Measurements from ENCODE around the gene FCN1.

The FCN1 gene

DNA sequence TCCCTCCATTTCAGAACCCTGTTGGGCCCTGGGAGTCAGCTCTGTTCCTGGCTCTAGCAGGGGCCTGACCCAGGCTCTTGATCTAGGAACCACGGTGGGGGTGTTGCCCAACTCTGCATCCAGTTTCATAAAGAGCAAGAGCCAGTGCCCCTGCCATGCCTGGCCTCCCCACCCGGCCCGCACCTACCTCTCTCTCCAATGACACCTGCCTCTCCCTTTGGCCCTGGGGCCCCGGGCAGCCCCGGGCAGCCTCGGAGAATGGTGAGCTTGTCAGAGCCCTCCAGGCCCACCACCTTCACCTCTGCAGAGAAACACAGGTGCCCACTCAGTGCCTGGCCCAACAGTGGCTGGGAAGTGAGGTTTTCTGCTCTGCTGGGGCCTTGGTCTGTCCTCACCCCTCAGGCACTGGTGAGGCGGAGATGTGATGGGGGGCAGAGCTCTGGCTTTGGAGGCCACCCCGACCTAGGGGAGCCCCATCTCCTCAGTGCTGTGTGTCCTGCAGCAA is 1.5 kb downstream of the FCN1 start:
- no peak for DNase-seq
- Histone ChIP-seq H3K27me3 (replicated peaks) (no peaks in the 10 kb centered on the region), H3K36me3 (replicated peaks) (no peaks in the 10 kb centered on the region), H3K4me3 (ENCODE audit: low read depth, low read length) (no peak overlapping the region), H3K27ac (no peak overlapping the region)
- in situ Hi-C loops (cut with HindIII; ENCODE audit: low pct_ligation_motif_present, low sequenced_read_pairs): no loop called here
- TF ChIP-seq, protein P1, sequence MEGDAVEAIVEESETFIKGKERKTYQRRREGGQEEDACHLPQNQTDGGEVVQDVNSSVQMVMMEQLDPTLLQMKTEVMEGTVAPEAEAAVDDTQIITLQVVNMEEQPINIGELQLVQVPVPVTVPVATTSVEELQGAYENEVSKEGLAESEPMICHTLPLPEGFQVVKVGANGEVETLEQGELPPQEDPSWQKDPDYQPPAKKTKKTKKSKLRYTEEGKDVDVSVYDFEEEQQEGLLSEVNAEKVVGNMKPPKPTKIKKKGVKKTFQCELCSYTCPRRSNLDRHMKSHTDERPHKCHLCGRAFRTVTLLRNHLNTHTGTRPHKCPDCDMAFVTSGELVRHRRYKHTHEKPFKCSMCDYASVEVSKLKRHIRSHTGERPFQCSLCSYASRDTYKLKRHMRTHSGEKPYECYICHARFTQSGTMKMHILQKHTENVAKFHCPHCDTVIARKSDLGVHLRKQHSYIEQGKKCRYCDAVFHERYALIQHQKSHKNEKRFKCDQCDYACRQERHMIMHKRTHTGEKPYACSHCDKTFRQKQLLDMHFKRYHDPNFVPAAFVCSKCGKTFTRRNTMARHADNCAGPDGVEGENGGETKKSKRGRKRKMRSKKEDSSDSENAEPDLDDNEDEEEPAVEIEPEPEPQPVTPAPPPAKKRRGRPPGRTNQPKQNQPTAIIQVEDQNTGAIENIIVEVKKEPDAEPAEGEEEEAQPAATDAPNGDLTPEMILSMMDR (IDR thresholded peaks at IDR 0.05; ENCODE audit: low read depth, low read length, missing control alignments): no peak

DNA sequence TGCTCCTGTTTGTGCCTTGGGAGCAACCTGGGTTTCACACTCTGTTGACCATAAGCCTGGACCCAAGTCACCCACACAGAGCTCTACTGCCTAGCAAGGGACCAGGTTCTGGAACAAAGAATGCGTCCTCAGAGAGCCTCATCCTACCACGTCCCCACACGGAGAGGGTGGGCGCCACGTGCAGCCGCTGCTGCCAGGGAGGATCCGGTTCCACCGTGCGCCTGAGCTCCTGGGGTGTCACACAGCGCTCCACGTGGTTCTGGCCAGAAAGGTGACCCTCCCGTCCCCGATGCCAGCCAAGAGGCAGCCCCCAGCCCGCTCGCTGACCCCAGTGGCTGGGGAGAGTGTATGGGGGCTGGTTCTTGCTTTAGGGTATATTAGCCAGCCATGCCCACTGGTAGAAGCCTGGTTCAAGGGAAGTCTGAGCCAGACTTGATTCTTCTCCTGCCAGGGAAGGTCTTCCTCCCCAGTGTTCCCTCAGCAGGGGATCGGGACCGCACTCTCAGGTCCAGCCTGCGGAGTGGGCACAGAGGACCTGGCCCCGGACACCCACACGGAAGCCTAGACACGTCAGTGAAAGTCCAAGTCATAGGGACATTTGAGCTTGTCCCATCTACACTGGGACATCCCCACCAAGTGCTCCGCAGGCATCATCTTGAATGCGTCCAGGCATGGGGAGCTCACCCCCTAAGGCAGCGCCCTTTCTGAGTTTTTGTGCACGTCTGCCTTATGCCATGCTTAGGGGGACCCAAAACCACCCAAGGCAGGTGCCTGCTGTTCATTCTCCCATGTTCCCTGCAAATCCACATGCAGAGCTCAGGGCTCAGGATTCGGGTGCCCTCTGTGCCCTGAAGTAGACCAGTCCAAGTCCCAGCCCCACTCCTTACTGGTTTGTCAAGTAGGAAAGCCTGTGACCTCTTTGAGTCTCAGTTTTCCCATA is 2.4 kb downstream of the FCN1 start:
- TF ChIP-seq, protein P1 (IDR thresholded peaks at IDR 0.05; ENCODE audit: low read depth, low read length, missing control alignments): no peak
- Histone ChIP-seq H3K36me3 (replicated peaks) (no peaks in the 10 kb centered on the region), H3K27ac (no peak overlapping the region), H3K4me3 (ENCODE audit: low read depth, low read length) (no peak overlapping the region), H3K27me3 (replicated peaks) (no peaks in the 10 kb centered on the region)
- in situ Hi-C loops (cut with HindIII; ENCODE audit: low pct_ligation_motif_present, low sequenced_read_pairs): no loop called here
- no peak for DNase-seq

DNA sequence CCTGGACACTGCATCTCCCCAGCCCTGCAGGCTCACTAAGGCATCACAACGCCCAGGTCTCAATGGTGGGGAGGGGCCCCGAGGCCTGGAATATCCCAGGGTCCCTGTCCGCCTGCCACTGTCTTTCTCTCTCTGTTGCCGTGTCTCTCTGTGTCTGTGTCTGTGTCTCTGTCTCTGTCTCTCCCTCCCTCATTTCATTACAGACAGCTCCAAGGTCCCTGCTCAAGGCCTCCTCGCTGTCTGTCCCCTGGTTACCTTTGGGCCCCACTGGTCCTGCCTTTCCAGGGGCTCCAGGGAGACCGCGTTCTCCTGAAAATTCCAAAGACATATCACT is 3.2 kb downstream of the FCN1 start:
- no peaks in the 10 kb centered on the region for H3K27me3 ChIP-seq (replicated peaks)
- DNase-seq: no peak
- TF ChIP-seq, protein P1 (IDR thresholded peaks at IDR 0.05; ENCODE audit: low read depth, low read length, missing control alignments): no peak
- in situ Hi-C loops (cut with HindIII; ENCODE audit: low pct_ligation_motif_present, low sequenced_read_pairs): no loop called here
- H3K4me3 ChIP-seq (ENCODE audit: low read depth, low read length): no peak overlapping the region
- H3K36me3 ChIP-seq (replicated peaks): no peaks in the 10 kb centered on the region
- no peak overlapping the region for H3K27ac ChIP-seq

DNA sequence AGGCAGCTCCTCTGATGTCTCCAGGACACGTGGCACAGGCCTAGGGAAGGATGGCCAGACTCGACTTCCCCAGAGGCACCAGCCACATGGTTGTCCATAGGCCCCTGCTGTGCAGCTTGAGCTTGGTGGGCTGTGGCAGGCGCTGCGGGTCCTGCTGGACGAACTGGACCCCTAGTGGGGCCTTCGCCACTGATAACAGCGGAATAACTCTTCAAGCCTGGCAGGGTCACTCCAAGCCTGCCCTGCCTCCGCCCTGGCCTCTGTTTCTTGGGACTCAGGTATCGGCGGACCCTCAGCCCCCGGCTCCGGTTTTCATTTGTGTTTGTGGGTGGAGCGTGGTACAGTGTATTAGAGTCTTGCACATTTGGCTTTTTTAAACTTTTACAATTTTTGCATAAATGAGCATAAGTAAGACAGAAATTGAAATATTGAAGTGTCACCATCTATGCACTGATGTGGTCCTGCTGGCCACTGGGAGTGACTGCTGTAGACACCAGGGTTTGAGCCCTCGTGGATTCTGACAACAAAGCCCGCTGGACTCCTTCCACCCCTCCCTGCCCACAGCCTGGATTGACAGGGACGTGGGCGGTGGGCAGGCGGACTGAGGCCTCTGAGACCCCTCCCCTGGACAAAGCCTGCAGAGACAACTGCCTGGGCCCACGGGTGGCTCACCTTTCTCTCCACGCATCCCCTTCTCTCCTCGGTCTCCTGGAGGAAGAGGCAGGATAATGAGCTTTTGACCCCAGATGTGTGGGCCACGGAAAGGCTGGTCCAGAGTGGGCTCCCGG is 3.8 kb downstream of the FCN1 start:
- Histone ChIP-seq H3K4me3 (ENCODE audit: low read depth, low read length) (no peak overlapping the region), H3K36me3 (replicated peaks) (no peaks in the 10 kb centered on the region), H3K27ac (no peak overlapping the region), H3K27me3 (replicated peaks) (no peaks in the 10 kb centered on the region)
- no peak for DNase-seq
- TF ChIP-seq, protein P1 (IDR thresholded peaks at IDR 0.05; ENCODE audit: low read depth, low read length, missing control alignments): no peak
- in situ Hi-C loops (cut with HindIII; ENCODE audit: low pct_ligation_motif_present, low sequenced_read_pairs): no loop called here

DNA sequence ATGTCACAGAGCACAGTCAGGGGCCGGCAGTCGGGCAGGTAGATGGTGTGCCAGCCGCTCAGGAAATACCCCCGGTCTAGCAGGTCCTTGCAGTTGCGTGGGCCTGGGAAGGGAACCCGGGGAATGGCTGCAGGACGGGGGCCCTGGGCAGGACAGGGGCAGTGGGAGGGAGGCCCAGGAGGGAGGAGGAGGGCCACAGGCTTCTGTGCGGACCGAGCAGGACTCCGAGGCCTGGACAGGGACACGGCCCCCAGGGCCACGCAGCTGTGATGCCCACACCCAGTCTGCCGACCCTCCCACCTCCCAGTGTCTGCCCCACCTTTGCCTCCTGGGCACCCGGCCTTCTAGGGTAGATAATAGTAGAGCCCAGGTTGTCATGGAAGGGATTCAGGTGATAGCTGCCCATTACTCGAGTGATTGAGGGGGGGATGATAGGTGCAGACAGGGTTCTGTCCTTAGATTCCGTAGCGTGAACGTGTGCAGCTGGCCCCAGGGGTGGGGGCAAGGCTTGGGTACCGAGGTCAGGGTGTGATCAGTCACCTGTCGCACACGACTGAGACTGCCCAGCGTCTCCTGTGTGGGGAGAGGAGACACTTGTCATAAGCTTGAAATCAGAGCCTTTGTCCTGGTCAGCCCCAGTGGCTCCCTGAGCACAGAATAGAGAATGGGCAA is 4.5 kb downstream of the FCN1 start:
- TF ChIP-seq, protein P1 (IDR thresholded peaks at IDR 0.05; ENCODE audit: low read depth, low read length, missing control alignments): no peak
- DNase-seq: no peak
- in situ Hi-C loops (cut with HindIII; ENCODE audit: low pct_ligation_motif_present, low sequenced_read_pairs): no loop called here
- Histone ChIP-seq H3K36me3 (replicated peaks) (no peaks in the 10 kb centered on the region), H3K27me3 (replicated peaks) (no peaks in the 10 kb centered on the region), H3K27ac (no peak overlapping the region), H3K4me3 (ENCODE audit: low read depth, low read length) (no peak overlapping the region)
